GM13977 (cell line): ENCODE measurements around the gene SLC6A6.

Source experiments
- DNase-seq: peaks from one replicate; pipeline ENCODE4 v3.0.0; 2012; ENCODE audit warnings: low spot score
- CTCF ChIP-seq: IDR thresholded peaks from 2 replicates; pipeline ENCODE4 v1.5.1; 2012; ENCODE audit warnings: mild to moderate bottlenecking, control low read depth; ENCODE audit not compliant: insufficient read depth; ENCODE audit errors: extremely low read depth, missing control alignments
- in situ Hi-C: fragments of 300-500 bp; cut with MboI; formaldehyde crosslinking; loops from one replicate; pipeline ENCODE4 v1.12.0; 2022; ENCODE audit warnings: low sequenced_read_pairs, low pct_unique_long_range_greater_than_20kb, mixed read lengths, inconsistent platforms; ENCODE audit not compliant: unreplicated experiment

SLC6A6 gene

GRCh38 chr3:14463330-14464140, 61.1 kb downstream of the SLC6A6 start:
- no peak for DNase-seq
- in situ Hi-C loops: no loop called here
- TF ChIP-seq CTCF: no peak

DNA sequence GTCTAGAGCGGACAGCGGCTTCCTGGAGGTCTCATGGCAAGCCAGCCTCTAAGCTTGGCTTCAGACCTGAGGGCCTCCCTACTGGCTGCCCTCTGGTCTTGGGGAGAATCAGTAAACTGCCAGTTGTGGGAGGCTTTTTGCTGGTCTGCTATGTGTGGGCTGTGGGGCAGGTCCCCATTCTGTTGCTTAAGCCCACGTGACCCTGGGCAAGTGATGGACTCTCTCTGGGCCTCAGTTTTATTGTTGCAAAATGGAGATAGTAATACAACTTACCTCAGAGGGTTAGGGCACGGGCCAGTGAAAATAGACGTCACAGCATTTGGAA, 61.7 kb downstream of the SLC6A6 start:
- DNase-seq: no peak
- in situ Hi-C loops: no loop called here
- no peak for TF ChIP-seq CTCF

- TF ChIP-seq CTCF: no peak
- in situ Hi-C loops: no loop called here
- DNase-seq: no peak
These were observed 62.1 kb downstream of the SLC6A6 start for GRCh38 chr3:14464521-14464920.

DNA sequence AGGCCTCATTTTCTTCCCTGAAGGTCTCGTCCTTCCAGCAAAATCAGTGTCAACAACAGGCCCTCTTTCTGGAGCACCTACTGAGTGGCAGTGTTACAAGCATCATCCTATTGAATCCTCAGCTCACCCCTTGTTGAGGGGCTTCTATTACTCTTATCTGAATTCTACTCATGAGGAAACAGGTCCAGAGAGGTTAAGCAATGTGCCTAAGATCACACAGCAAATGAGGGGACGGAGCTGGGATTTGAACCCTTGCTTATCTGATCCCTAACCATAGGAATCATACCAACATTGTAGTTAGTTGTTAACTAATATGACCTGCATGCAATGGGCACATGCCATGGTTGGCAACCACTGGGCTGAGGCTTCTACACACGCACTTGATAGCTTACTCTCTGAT, 63.0 kb downstream of the SLC6A6 start:
- TF ChIP-seq CTCF: no peak
- DNase-seq: no peak
- in situ Hi-C loops: loop anchor here (5.0 kb wide), 1 partner anchor 203 kb away; no protein-coding TSS in a partner anchor

GRCh38 chr3:14466179-14466903, 63.9 kb downstream of the SLC6A6 start:
- in situ Hi-C loops: loop anchor here (5.0 kb wide), 1 partner anchor 204 kb away; no protein-coding TSS in a partner anchor
- DNase-seq: no peak
- TF ChIP-seq CTCF: no peak

DNA sequence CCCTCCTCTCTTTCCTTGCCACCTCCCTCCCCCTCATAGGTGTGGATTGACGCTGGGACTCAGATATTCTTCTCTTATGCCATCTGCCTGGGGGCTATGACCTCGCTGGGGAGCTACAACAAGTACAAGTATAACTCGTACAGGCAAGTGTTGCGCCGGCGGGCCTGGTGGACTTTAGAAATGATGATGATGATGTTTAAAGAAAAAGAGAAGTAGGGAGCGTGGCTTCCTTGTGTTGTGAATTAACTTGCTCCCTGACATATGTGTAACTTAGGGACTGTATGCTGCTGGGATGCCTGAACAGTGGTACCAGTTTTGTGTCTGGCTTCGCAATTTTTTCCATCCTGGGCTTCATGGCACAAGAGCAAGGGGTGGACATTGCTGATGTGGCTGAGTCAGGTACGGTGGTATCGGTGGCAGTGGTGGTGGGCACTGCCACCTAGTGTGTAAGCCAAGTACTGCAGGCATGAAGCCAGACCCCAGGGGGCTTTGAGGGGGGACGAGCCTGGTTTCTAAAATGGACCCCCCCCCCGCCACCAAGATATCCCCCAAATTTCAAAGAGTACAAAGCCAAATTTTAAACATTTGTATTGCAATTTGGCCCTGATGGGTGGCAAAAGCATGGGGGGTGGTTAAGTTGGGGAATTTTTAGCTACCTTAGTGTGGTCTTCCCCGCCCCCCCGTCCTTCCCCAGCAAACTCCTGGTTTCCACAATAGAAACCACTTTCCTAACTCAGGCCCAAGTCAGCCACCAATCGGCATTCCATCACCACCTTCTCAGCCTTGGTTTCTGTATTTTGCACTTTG, 65.6 kb downstream of the SLC6A6 start:
- TF ChIP-seq CTCF: peak; percentile 90
- DNase-seq: peak; percentile 86
- in situ Hi-C loops: loop anchor here (5.0 kb wide), 1 partner anchor 206 kb away; no protein-coding TSS in a partner anchor
